Midbrain (tissue), 1 donor: ENCODE results near the gene CTRB2.
A peak's percentile ranks its signal among the peaks of the same experiment; 100 is the strongest.

ENCODE experiments used
- DNase-seq: peaks from one replicate; lab custom pipeline; 2025; lab: John Stamatoyannopoulos, UW

The CTRB2 gene

GRCh38 chr16:75206749-75207451, at the start of gene CTRB2:
CTRB2 (minus strand) TSS chr16:75207161; CDS start chr16:75207141, 20 bp downstream.
- DNase-seq, result no peak

- no peak for DNase-seq
Measured at GRCh38 chr16:75256059-75256571, 49.2 kb upstream of the CTRB2 start.

- no peak for DNase-seq
Measured at GRCh38 chr16:75254359-75254837, 47.4 kb upstream of the CTRB2 start.

GRCh38 chr16:75252946-75253911, 46.3 kb upstream of the CTRB2 start:
- peak; percentile 16 for DNase-seq

GRCh38 chr16:75252049-75252864, 45.3 kb upstream of the CTRB2 start:
- no peak for DNase-seq

GRCh38 chr16:75251280-75252048, 44.5 kb upstream of the CTRB2 start, which contains the start of gene BCAR1:
BCAR1 (minus strand) TSS chr16:75251624; CDS start chr16:75251482, 142 bp downstream.
- DNase-seq, result peak; percentile 89

- DNase-seq, result no peak
Measured at GRCh38 chr16:75250809-75251279, 43.9 kb upstream of the CTRB2 start.

GRCh38 chr16:75250089-75250808, 43.3 kb upstream of the CTRB2 start:
- no peak for DNase-seq

GRCh38 chr16:75249441-75249840, 42.5 kb upstream of the CTRB2 start:
- no peak for DNase-seq

GRCh38 chr16:75248536-75249380, 41.8 kb upstream of the CTRB2 start:
- DNase-seq, result peak; percentile 52

GRCh38 chr16:75248142-75248535, 41.2 kb upstream of the CTRB2 start:
- DNase-seq, result peak; percentile 76

- peak; percentile 87 for DNase-seq
Measured at GRCh38 chr16:75247249-75247648, 40.3 kb upstream of the CTRB2 start.

GRCh38 chr16:75246504-75247205, 39.7 kb upstream of the CTRB2 start:
- no peak for DNase-seq

- DNase-seq, result peak; percentile 96
Measured at GRCh38 chr16:75244844-75245758, 38.1 kb upstream of the CTRB2 start.

GRCh38 chr16:75244225-75244809, 37.4 kb upstream of the CTRB2 start:
- no peak for DNase-seq

- no peak for DNase-seq
Measured at GRCh38 chr16:75243667-75244224, 36.8 kb upstream of the CTRB2 start.
